Gastroesophageal sphincter (tissue), 3 donors: Measurements from ENCODE around the gene GNAQ.

ENCODE experiments used
- CTCF ChIP-seq, 4 experiments: fragments of 200-600 bp in 2 of 4; fragments of 450-650 bp in 2 of 4; sonication (generic) in 1 of 4; IDR thresholded peaks; one replicate each; pipeline ENCODE4 v1.5.1; 2017 to 2019; ENCODE audit warnings: antibody characterized with exemption in 4 of 4, mild to moderate bottlenecking in 2 of 4, moderate library complexity in 2 of 4
- POLR2A ChIP-seq, 2 donors: fragments of 450-650 bp; IDR thresholded peaks; one replicate each; pipeline ENCODE4 v1.6.1; 2017; ENCODE audit warnings: antibody characterized with exemption in 2 of 2, mild to moderate bottlenecking in 2 of 2, moderate library complexity in 1 of 2

DNA sequence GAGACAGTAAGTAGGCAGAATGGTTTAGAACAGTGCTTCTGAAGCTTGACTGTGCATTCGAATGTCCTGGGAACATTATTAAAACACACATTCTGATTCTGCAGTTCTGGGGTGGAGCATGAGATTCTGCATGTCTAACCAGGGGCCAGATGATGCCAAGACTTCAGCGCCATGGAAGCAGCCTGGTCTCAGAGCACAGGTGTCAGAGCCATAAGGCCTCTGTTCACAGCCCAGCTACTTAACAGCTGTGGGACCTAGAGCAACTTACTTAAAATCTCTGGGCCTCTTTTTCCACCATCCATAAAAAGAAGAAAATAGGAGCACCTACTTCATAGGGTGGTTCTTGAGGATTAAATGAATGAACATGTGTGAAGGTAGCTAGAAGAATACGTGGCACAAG lies 84.0 kb downstream of the GNAQ start:
- no peak for TF ChIP-seq CTCF (IDR thresholded peaks at IDR 0.05)
- no peak for TF ChIP-seq POLR2A (IDR thresholded peaks at IDR 0.05)
